ENCODE data around the gene MYLK.
A peak's percentile ranks its signal among the peaks of the same experiment; 100 is the strongest.
"Not testable (repeated sequence)": the region's sequence is repeated elsewhere in the genome, so short reads cannot be mapped to it uniquely, and the experiment has no call there.

The MYLK gene

DNA sequence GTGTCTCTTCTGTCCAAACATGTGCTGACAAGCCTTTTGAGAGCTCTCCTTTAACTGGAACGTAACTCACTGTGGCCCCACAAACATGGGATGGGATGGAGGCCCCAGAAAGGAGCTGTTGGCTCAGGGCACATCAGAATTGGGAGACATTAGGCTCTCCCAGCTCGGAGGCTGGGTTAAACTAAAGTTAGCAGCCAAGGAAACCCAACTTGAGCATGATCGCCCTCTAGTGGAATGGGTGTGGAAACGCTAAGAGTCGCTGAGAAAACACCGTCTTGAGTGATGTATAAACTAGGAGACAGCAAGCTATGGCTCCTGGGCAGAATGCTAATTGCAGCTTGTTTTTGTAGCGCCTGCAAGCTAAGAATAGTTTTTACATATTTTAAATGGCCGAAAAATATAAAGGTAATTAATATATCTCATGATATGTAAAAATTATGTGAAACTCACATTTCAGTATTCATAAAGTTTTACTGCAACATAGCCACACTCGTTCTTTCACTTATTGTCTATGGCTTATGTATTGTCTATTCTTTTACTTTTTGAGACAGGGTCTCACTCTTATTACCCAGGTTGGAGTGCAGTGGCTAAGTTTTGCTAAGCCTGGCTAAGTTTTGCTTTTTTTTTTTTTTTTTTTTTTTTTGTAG, 160.5 kb downstream of the MYLK start:
- DNase-seq (ENCODE audit: low read depth in 2 of 2): peak in 1 of 2 donors; percentile 13

- no peak for DNase-seq (ENCODE audit: low read depth in 2 of 2)
Observed at GRCh38 chr3:123723070-123723469, 161.1 kb downstream of the MYLK start.

GRCh38 chr3:123722456-123722855, 161.7 kb downstream of the MYLK start:
- DNase-seq (ENCODE audit: low read depth in 2 of 2): no peak

GRCh38 chr3:123722021-123722420, 162.1 kb downstream of the MYLK start:
- DNase-seq (ENCODE audit: low read depth in 2 of 2): no peak

DNA sequence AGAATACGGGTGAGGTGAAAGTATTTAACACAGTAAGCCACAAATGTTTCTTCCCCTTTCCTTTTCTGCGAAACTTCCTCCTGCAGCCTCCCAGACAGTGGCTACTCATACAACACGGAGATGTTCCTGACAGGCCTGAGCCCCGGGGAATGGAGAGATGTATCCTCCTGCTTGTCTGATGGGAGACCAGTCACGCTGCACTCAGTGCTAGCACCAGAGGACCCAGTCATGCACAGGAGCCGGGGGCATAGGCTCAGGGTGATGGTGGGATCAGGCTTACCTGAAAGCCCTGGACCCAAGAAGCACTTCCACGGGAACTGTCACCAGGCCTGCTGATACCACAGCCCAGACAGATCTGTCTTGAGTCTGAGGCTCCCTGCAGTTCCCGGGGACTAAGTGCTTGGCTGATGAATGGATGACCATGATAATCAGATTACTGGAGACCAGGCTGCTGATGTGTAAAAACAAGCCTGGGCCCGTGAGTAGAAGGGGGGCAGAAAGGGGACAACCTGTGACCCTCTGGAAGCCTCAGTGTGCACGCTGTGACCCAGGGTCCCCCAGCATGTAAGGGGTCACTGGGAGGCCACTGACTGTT, 162.9 kb downstream of the MYLK start:
- not testable (repeated sequence) for DNase-seq (ENCODE audit: low read depth in 2 of 2)

DNA sequence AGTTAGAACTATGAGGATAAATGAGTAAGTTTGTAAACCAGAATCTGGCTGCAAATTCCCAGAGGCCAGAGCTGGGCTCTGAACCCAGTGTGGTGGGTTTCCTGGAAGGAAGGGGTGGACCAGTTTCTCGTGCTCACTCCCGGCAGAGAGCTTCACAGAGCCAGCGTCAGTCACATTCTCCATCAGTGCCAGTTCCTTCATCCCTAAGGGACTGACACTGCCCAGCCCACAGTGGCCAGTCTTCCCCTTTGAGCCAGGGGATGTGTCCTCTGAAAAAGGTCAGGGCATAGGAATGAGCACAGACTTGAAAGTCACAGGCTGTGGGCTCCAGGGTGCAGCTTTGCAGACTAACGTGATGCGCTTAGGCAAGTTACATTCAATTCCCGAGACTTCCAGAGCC, 163.5 kb downstream of the MYLK start:
- no peak for DNase-seq (ENCODE audit: low read depth in 2 of 2)

DNA sequence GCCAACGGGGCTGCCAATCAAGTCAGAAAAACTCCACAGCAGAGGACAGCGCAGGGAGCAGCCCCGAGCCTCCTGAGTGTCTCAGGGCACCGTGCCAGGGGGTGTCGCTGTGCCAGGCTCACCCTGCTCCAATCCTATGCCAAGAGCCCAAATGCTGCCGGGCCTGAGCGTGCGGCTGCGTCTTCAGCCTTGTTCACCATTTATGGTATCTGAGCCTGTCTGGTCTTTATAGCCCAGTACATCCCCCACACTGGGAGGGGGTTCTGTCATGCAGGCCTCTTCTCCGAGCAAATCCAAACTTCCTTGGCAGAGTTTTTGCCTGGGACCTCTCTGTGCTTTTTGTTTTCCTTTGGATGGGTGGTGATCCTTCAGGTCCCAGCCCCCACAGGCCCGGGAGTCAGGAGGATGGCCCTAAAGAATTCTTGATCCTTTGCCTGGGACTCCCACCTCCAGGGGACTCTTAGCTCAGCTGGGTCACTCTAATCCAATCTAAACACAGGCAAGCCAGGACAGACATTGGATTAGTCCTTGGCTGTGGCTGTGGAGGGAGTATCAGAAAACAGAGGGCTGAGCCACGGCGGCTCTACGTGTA, 164.2 kb downstream of the MYLK start:
- DNase-seq (ENCODE audit: low read depth in 2 of 2): no peak

GRCh38 chr3:123719061-123719756, 164.9 kb downstream of the MYLK start:
- peak; percentile 2 to 31 for DNase-seq (ENCODE audit: low read depth in 2 of 2)

DNA sequence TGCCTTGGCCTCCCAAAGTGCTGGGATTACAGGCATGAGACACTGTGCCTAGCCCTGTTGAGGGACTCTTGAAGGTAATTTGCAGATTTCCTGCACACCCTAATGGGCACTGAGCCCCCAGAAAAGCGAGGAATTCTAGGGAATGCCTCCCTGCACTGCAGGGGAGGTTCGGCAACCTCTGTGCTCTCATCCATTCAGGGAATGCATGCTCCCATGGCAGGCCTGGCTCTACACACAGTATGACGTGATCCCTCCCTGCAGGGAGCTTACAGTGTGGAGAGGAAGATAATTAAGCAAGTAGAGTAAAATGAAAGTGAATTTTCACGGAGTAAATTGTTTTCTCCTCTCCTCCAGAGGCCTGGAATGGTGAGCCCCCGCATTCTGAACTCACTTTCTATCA, 166.0 kb downstream of the MYLK start:
- no peak for DNase-seq (ENCODE audit: low read depth in 2 of 2)

DNA sequence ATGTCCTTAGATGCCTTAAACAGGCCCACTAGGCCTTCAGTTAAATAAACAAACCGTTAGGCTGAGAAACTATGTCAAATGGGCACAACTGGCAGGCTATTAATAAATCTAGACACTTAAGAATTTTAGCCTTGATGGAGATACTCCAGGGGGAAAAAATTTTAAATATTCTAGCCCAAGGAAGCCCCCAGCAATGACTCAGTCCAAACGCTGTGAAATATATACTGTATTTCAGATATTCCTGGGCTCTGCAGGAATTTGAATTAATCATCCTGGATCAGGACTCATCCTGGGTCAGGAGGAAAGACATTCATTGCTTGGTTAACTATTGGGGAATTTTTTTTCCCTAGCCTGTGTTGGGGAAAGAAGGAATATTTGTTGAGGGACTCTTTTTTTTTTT, 166.7 kb downstream of the MYLK start:
- DNase-seq (ENCODE audit: low read depth in 2 of 2): not testable (repeated sequence)

DNA sequence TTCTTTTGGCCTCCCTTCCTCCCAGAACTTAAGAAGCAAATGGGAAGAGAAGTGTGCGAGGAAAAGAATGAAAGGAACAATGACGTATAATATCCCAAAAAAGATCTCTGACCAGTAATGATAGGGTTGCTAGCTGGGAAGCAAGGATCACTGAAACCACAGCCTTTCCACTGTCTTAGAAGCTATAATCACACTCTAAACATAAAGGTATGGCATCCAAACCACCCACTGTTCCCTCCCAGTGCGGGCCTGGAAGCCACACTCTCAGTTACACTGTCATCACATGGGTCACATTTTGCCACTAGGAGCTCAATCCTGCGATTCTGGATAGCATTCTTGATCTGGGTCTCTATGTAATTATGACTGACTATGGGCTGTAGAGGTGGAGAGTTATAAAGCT, 167.7 kb downstream of the MYLK start:
- DNase-seq (ENCODE audit: low read depth in 2 of 2): no peak

DNA sequence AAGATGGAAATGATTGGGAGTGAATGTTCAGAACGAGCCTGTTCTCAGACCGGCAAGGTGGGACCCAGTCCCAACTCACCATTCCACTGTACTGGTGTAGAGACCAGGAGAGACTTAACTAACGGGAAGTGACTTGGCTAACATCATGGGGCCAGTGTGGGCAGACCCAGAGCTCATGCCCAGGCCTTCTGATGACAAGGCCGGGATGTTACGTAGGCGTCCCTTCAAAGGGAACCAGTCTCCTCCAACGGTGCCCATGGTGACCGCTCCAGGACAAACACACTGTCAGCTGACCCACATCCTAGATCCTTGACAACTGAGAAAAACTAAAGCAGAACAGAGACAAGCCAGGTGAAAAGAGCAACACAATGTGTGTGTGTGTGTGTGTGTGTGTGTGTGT, 170.9 kb downstream of the MYLK start:
- DNase-seq (ENCODE audit: low read depth in 2 of 2): no peak

DNA sequence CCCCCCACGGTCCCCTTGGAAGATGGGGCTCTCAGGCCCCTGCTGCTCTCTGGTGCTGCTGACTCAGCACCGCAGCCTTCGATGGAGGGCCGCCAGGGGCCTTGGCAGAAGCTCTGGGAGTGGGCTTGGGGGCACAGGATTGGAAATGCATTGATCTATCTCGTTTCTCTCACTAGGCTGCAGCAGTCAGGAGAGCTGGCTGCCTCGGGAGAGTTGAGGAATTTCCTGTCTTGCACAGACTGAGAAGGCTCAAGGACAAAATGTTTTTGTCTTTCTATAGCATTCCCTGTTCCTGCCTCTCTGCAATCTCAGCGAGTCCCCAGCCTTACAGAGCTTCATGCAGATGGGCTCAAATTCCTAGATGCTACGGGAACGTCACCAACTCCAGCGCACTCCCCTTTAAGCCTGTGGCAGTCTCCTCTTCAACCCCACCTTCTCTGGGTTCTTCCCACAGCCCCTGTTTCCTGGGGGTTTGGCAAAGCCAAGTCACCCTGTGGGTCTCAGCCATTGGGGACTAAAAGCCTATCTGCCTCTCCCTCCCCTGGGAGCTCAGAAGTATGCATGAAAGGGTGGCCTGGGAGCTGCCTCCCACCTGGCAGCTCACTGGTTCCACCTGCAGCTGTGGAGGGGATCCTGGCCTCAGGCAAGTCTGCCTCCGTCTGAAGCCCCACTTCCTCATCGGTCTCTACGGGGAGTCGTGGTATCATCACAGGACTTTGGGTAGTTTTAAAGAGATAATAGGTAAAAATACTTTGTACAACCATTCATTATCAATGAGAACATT, 171.9 kb downstream of the MYLK start:
- DNase-seq (ENCODE audit: low read depth in 2 of 2): no peak

- DNase-seq (ENCODE audit: low read depth in 2 of 2): no peak
Observed at GRCh38 chr3:123711356-123711755, 172.8 kb downstream of the MYLK start.

DNA sequence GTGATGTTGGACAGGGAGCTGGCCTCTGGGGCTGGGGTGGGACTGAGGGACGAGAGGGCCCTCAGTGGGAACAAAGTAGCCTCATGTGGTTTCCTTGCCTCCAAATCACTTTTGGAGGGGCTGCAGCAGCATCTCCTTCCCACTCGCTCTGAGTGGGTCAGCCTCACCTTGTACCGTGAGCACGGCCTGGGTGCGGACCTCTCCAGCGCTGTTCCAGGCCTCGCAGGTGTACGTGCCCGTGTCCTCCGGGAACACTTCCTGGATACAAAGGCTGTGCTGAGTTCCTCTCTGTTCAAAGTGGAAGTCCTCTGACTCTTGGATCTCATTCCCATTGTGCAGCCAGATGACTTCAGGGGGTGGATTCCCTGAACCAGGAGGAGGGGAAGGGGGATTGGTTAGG, 175.6 kb downstream of the MYLK start:
- no peak for DNase-seq (ENCODE audit: low read depth in 2 of 2)

GRCh38 chr3:123707641-123708040, 176.5 kb downstream of the MYLK start:
- DNase-seq (ENCODE audit: low read depth in 2 of 2): not testable (repeated sequence)

DNA sequence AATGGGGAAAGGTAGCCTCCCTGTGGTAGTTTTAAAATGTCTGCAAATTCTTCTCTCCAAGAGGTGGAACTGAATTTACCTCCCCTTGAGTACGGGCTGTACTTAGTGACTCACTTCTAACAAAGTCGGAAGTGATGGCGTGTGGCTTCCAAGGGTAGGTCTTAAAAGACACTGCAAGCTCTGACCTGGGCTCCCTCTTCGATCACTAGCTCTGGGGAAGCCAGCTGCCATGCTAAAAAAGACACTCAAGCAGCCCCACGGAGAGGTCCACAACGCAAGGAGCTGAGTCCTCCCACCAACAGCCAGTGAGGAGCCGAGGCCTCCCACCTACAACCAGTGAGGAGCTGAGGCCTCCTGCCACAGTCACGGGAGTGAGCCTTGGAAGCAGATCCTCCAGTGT, 177.3 kb downstream of the MYLK start:
- no peak for DNase-seq (ENCODE audit: low read depth in 2 of 2)

GRCh38 chr3:123705488-123706285, 178.4 kb downstream of the MYLK start:
- no peak for DNase-seq (ENCODE audit: low read depth in 2 of 2)

GRCh38 chr3:123703663-123704062, 180.5 kb downstream of the MYLK start:
- DNase-seq (ENCODE audit: low read depth in 2 of 2): not testable (repeated sequence)

- no peak for DNase-seq (ENCODE audit: low read depth in 2 of 2)
Observed at GRCh38 chr3:123702720-123703119, 181.4 kb downstream of the MYLK start.

DNA sequence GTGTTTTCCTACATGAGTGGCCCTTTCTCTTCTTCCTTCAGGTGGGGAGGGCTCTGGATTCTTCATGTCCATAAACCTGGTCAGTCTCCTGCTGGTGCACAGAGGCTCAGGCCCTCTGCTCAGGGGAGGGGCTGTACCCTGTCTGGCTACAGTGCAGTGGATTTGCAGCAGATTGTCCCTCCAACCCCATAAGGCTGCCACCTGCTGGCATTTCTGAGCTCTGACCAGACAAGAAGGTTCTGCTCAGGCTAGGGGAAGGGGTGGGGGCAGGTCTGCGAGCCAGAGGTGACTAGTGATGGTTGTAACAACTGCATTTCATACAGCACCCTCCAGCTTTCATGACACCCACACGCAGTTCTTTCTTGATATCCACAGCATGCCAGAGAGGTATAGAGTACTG, 182.1 kb downstream of the MYLK start:
- peak in 1 of 2 donors; percentile 7 for DNase-seq (ENCODE audit: low read depth in 2 of 2)
